Nephron progenitor cell (in vitro differentiated cells): ENCODE measurements around the gene ADAMTS15.

Experiments
- DNase-seq: peaks from one replicate; pipeline ENCODE4 v3.0.0; 2021
- H3K27ac Mint-ChIP-seq: 2 replicates; pipeline ENCODE4 v1.8.0; 2021; ENCODE audit warnings: mild to moderate bottlenecking, moderate library complexity, mixed read lengths
- H3K27me3 Mint-ChIP-seq: 2 replicates; pipeline ENCODE4 v1.8.0; 2021; ENCODE audit warnings: mild to moderate bottlenecking, low read depth, mixed read lengths; ENCODE audit not compliant: poor library complexity
- H3K36me3 Mint-ChIP-seq: 2 replicates; pipeline ENCODE4 v1.8.0; 2021; ENCODE audit warnings: low read depth, mixed read lengths
- H3K4me1 Mint-ChIP-seq: 2 replicates; pipeline ENCODE4 v1.8.0; 2021; ENCODE audit warnings: mixed read lengths
- H3K4me3 Mint-ChIP-seq: 2 replicates; pipeline ENCODE4 v1.8.0; 2021; ENCODE audit warnings: mild to moderate bottlenecking, moderate library complexity, mixed read lengths
- H3K9me3 Mint-ChIP-seq: 2 replicates; pipeline ENCODE4 v1.8.0; 2021; ENCODE audit warnings: mild to moderate bottlenecking, moderate library complexity, mixed read lengths
- CTCF ChIP-seq: fragments of 200-600 bp; sonication (generic); IDR thresholded peaks from 2 replicates; pipeline ENCODE4 v1.5.0; 2021; ENCODE audit warnings: antibody characterized with exemption

ADAMTS15 gene

GRCh38 chr11:130516554-130517505 is 68.4 kb downstream of the ADAMTS15 start:
- TF ChIP-seq CTCF = no peak
- Mint-ChIP-seq H3K9me3 (no peaks in the 10 kb centered on the region), H3K27ac (no peak overlapping the region), H3K27me3 (no peaks in the 10 kb centered on the region), H3K36me3 (no peaks in the 10 kb centered on the region), H3K4me3 (no peak overlapping the region), H3K4me1 (peaks cover 48% of the 10 kb centered on the region)
- DNase-seq = no peak

GRCh38 chr11:130518164-130518680 is 69.8 kb downstream of the ADAMTS15 start:
- Mint-ChIP-seq H3K27me3 (peaks cover 4% of the 10 kb centered on the region), H3K27ac (no peak overlapping the region), H3K4me1 (peaks cover 53% of the 10 kb centered on the region), H3K4me3 (no peak overlapping the region), H3K9me3 (no peaks in the 10 kb centered on the region), H3K36me3 (no peaks in the 10 kb centered on the region)
- DNase-seq = no peak
- no peak for TF ChIP-seq CTCF

DNA sequence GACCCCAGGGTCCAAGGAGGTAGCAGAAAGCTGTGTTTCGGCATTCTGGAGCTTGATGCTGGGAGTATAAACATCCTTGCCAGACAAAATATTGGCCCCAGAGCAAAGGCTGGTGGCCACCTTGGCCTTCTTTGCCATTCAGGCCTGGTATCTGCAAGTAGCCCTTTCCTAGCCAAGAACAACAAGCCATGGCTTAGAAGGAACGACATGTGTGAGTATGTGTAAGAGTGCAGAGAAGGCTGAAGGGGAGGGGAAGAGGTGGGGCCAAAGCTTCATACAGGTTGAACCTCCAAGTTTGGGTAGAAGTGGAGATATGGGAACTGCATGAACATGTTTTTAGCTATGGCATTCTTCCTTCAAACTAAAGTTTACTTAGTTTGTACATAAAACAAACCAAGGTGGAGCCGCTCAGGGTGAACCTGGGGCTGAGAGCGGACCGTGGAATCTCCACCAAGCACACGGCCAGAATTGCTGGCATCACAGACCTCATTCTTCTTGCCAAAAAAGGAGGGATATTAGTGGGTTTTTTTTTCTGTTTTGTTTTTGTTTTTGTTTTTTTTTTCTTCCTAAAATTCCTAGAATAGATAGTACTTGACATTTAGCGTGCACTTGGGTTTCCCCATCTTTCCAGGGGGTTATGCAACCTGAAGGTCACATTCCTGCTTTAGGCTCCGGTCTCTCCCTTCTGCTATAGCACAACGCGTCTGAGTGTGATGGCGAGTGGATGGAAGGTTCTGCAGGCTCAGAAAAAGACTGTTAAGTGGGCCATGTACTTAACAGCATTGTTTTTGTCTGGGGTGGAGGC is 70.9 kb downstream of the ADAMTS15 start:
- Mint-ChIP-seq H3K4me3 (no peak overlapping the region), H3K27me3 (peaks cover 10% of the 10 kb centered on the region), H3K4me1 (peaks cover 56% of the 10 kb centered on the region), H3K9me3 (no peaks in the 10 kb centered on the region), H3K27ac (no peak overlapping the region), H3K36me3 (no peaks in the 10 kb centered on the region)
- TF ChIP-seq CTCF = no peak
- DNase-seq = no peak

DNA sequence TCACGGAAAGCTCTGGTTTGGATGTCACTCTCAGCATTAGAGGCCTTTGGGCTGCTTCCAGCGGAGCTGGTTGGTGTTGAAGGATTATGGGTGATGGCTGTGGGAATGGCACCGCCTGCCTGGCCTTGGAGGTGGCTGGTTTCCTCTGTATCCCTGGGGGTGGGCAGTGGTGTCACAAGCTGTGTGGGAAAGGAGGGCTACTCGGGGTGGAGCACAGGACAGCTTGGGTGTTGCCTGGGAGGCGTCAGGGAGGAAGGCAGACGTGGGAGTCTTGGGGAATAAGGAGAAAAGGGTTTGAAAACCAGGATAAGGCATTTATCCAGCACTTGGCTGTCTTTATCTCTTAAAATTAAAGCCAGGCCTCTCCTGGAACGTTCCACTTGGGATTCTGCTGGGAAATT is 71.8 kb downstream of the ADAMTS15 start:
- no peak for DNase-seq
- H3K9me3 Mint-ChIP-seq = no peaks in the 10 kb centered on the region
- H3K27me3 Mint-ChIP-seq = peaks cover 17% of the 10 kb centered on the region
- TF ChIP-seq CTCF = no peak
- peaks cover 49% of the 10 kb centered on the region for H3K4me1 Mint-ChIP-seq
- H3K36me3 Mint-ChIP-seq = no peaks in the 10 kb centered on the region
- H3K4me3 Mint-ChIP-seq = no peak overlapping the region
- H3K27ac Mint-ChIP-seq = peak overlapping the region; percentile 72

DNA sequence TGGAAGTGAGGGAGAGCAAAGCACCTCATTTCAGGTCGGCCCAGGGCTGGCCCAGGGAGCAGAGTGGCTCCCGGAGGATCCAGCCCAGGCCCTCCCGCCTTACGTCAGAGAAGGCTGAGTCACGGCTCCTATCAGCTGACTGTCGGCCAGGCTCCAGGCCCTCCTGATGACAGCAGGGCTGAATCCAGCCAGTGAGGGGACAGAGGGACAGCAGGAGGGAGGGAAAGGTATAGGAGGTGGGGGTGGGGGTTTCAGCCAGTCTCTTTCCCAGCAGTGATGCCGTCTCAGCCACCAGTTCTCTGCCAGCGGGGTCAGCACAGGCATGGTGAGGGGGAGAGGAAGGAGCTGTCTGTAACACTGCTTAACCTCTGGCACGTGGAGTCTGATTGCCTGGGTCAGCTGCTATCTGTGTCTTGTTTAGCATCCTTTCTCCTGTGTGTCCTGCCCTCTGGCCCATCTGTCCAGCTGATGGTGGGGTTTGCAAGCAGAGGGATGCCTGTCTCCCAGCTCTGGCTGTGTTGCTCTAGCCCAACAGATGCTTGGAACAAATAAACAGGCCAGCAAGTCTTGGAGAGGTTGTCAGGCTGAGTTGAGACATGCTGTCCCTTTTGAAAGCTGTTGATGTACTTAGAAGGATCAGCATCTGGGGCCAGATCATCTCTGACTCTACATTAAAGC is 74.0 kb downstream of the ADAMTS15 start:
- Mint-ChIP-seq H3K4me1 (peaks cover 47% of the 10 kb centered on the region), H3K27ac (peak overlapping the region; percentile 52), H3K9me3 (no peaks in the 10 kb centered on the region), H3K4me3 (no peak overlapping the region), H3K36me3 (no peaks in the 10 kb centered on the region), H3K27me3 (peaks cover 17% of the 10 kb centered on the region)
- DNase-seq = peak; percentile 59
- no peak for TF ChIP-seq CTCF
